H9 (cell line): ENCODE results near the gene RUNX1. TPM values are rescaled to one million over a fixed set of nuclear protein-coding genes. Genes with fewer than 3 reads are reported as not detected.

Experiments used
- DNase-seq: peaks from one replicate; pipeline ENCODE4 v3.0.0-alpha.2; 2017
- H2AFZ ChIP-seq: one replicate; pipeline ENCODE4 v1.6.1; 2013; ENCODE audit warnings: mild to moderate bottlenecking, low read length, control low read depth, moderate library complexity
- H2AK5ac ChIP-seq: 2 replicates; pipeline ENCODE4 v1.6.1; 2013; ENCODE audit warnings: low read length, control low read depth, mixed read lengths; ENCODE audit not compliant: insufficient read length
- H2BK120ac ChIP-seq: one replicate; pipeline ENCODE4 v1.6.1; 2013; ENCODE audit warnings: low read depth, mild to moderate bottlenecking, low read length, control low read depth, inconsistent platforms; ENCODE audit not compliant: poor library complexity, severe bottlenecking
- H2BK12ac ChIP-seq: 2 replicates; pipeline ENCODE4 v1.6.1; 2013; ENCODE audit warnings: low read length, control low read depth, mixed read lengths, low read depth; ENCODE audit not compliant: insufficient read length
- H2BK15ac ChIP-seq: 2 replicates; pipeline ENCODE4 v1.6.1; 2013; ENCODE audit warnings: low read depth, low read length, control low read depth
- H2BK20ac ChIP-seq: one replicate; pipeline ENCODE4 v1.6.1; 2013; ENCODE audit warnings: low read depth, mild to moderate bottlenecking, low read length, control low read depth, inconsistent platforms; ENCODE audit not compliant: poor library complexity, severe bottlenecking
- H2BK5ac ChIP-seq: 2 replicates; pipeline ENCODE4 v1.6.1; 2013; ENCODE audit warnings: low read length, control low read depth, mixed read lengths; ENCODE audit not compliant: insufficient read length
- H3K14ac ChIP-seq: 2 replicates; pipeline ENCODE4 v1.6.1; 2013; ENCODE audit warnings: low read length, control low read depth; ENCODE audit not compliant: insufficient read depth
- H3K18ac ChIP-seq: 2 replicates; pipeline ENCODE4 v1.6.1; 2013; ENCODE audit warnings: low read depth, mild to moderate bottlenecking, mixed read lengths, low read length, control low read depth; ENCODE audit not compliant: insufficient read length
- H3K23ac ChIP-seq: 2 replicates; pipeline ENCODE4 v1.6.1; 2013; ENCODE audit warnings: low read length, control low read depth, mixed read lengths, low read depth; ENCODE audit not compliant: insufficient read length
- H3K23me2 ChIP-seq: 2 replicates; pipeline ENCODE4 v1.6.1; 2013; ENCODE audit warnings: low read depth, mild to moderate bottlenecking, mixed read lengths, low read length, control low read depth; ENCODE audit not compliant: insufficient read length, poor library complexity, severe bottlenecking
- H3K27ac ChIP-seq: 2 replicates; pipeline ENCODE4 v1.5.1; 2013; ENCODE audit warnings: low read length, control low read depth, mixed read lengths, low read depth; ENCODE audit not compliant: insufficient read length
- H3K27me3 ChIP-seq: 2 replicates; pipeline ENCODE4 v1.6.1; 2013; ENCODE audit warnings: low read length, control low read depth, inconsistent platforms; ENCODE audit not compliant: insufficient read depth
- H3K4ac ChIP-seq: 2 replicates; pipeline ENCODE4 v1.6.1; 2013; ENCODE audit warnings: low read depth, mild to moderate bottlenecking, control low read depth, inconsistent platforms, low read length, moderate library complexity
- H3K4me1 ChIP-seq: 2 replicates; pipeline ENCODE4 v1.6.1; 2013; ENCODE audit warnings: low read length, control low read depth, inconsistent platforms; ENCODE audit not compliant: insufficient read depth
- H3K4me2 ChIP-seq: 2 replicates; pipeline ENCODE4 v1.6.1; 2013; ENCODE audit warnings: low read length, control low read depth, mixed read lengths; ENCODE audit not compliant: insufficient read length, insufficient read depth
- H3K56ac ChIP-seq: 2 replicates; pipeline ENCODE4 v1.6.1; 2013; ENCODE audit warnings: low read depth, mild to moderate bottlenecking, mixed read lengths, low read length, control low read depth; ENCODE audit not compliant: insufficient read length
- H3K79me1 ChIP-seq: 2 replicates; pipeline ENCODE4 v1.6.1; 2013; ENCODE audit warnings: low read depth, mild to moderate bottlenecking, moderate library complexity, low read length, control low read depth, inconsistent platforms; ENCODE audit not compliant: insufficient read depth, poor library complexity, severe bottlenecking
- H3K79me2 ChIP-seq: 2 replicates; pipeline ENCODE4 v1.6.1; 2013; ENCODE audit warnings: low read length, control low read depth, inconsistent platforms; ENCODE audit not compliant: insufficient read depth
- H3K9ac ChIP-seq: 2 replicates; pipeline ENCODE4 v1.6.1; 2013; ENCODE audit warnings: low read length, control low read depth, mixed read lengths; ENCODE audit not compliant: insufficient read length; ENCODE audit errors: extremely low read depth
- H3K9me3 ChIP-seq: one replicate; pipeline ENCODE4 v1.6.1; 2013; ENCODE audit warnings: low read depth, low read length, inconsistent platforms; ENCODE audit not compliant: control insufficient read depth
- H3T11ph ChIP-seq: one replicate; pipeline ENCODE4 v1.6.1; 2013; ENCODE audit warnings: mild to moderate bottlenecking, low read length, control low read depth, inconsistent platforms
- H4K20me1 ChIP-seq: one replicate; pipeline ENCODE4 v1.6.1; 2013; ENCODE audit not compliant: control insufficient read depth, insufficient read length, insufficient read depth
- H4K5ac ChIP-seq: 2 replicates; pipeline ENCODE4 v1.6.1; 2013; ENCODE audit warnings: low read depth, mild to moderate bottlenecking, mixed read lengths, low read length, control low read depth; ENCODE audit not compliant: insufficient read length
- H4K8ac ChIP-seq: replicated peaks from 2 replicates; pipeline ENCODE4 v1.6.1; 2013; ENCODE audit warnings: low read length, control low read depth, mixed read lengths, low read depth; ENCODE audit not compliant: insufficient read length
- H4K91ac ChIP-seq: 2 replicates; pipeline ENCODE4 v1.6.1; 2013; ENCODE audit warnings: low read depth, mild to moderate bottlenecking, moderate library complexity, mixed read lengths, low read length, control low read depth; ENCODE audit not compliant: insufficient read length
- H3K27ac Mint-ChIP-seq, 3 experiments: 2 replicates in 2 of 3; 3 replicates in 1 of 3; pipeline ENCODE4 v1.8.0; 2020 to 2021; ENCODE audit warnings: mixed read lengths in 3 of 3, mild to moderate bottlenecking in 1 of 3, moderate library complexity in 1 of 3
- H3K27me3 Mint-ChIP-seq: 2 replicates; pipeline ENCODE4 v1.8.0; 2021; ENCODE audit warnings: low read depth, mild to moderate bottlenecking, moderate library complexity, mixed read lengths
- H3K36me3 Mint-ChIP-seq, 3 experiments: 2 replicates in 2 of 3; 3 replicates in 1 of 3; pipeline ENCODE4 v1.8.0; 2020 to 2021; ENCODE audit warnings: low read depth in 3 of 3, mixed read lengths in 3 of 3; ENCODE audit not compliant: insufficient read depth in 1 of 3
- H3K4me1 Mint-ChIP-seq, 2 experiments: 2 replicates each; pipeline ENCODE4 v1.8.0; 2020; ENCODE audit warnings: mixed read lengths in 2 of 2
- H3K4me3 Mint-ChIP-seq, 2 experiments: 2 replicates in 1 of 2; 3 replicates in 1 of 2; pipeline ENCODE4 v1.8.0; 2020 to 2021; ENCODE audit warnings: mild to moderate bottlenecking in 2 of 2, mixed read lengths in 2 of 2, moderate library complexity in 1 of 2
- H3K9me3 Mint-ChIP-seq, 2 experiments: 2 replicates in 1 of 2; 3 replicates in 1 of 2; pipeline ENCODE4 v1.8.0; 2020; ENCODE audit warnings: mild to moderate bottlenecking in 2 of 2, mixed read lengths in 2 of 2, moderate library complexity in 1 of 2
- WGBS: extraction: QIAGEN DNeasy Blood & Tissue Kit; methylation state at CpG from one replicate; pipeline ENCODE4 v1.1.7; 2013; ENCODE audit warnings: missing lambda C conversion rate, low lambda C conversion rate, mixed read lengths; ENCODE audit not compliant: insufficient read length; ENCODE audit errors: extremely low coverage; 5-methylcytosine and 5-hydroxymethylcytosine counted together
- total RNA-seq: library from RNA; stranded (reverse); gene quantifications from 2 replicates; pipeline ENCODE4 v1.2.1, GENCODE V29; 2021
- TF ChIP-seq, protein P1 (sequence below): fragments of 200-600 bp; sonication (generic); conservative IDR thresholded peaks from 3 replicates; pipeline ENCODE4 v1.8.0; 2021; ENCODE audit warnings: antibody characterized with exemption, mild to moderate bottlenecking

The RUNX1 gene
- total RNA-seq, 1 experiment from 2014 or later: 0.72 TPM

DNA sequence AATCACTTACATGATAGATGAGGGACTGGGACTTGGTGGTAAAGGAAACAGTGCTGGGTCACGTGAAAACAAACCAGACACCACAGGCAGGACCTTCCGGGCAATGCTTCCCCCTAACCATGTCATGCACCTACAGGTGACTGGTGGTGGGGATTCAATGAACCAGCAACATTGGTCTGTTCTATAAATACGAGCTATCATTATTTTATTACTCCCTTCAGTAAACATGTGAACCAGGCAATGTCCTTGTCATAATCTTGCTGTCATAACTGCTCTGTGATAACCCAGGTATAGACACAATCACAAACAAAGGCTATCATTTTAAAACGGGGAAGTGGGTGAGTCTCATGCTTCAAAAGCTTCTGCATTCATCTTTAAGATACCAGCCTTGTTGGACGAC, 226.9 kb downstream of the RUNX1 start:
- no peaks in the 10 kb centered on the region for H3K9me3 ChIP-seq
- no CpG with 5 or more reads among the region's 5 CpGs for WGBS

More for the DNA sequence above, 226.9 kb downstream of the RUNX1 start:
- Histone ChIP-seq H2AFZ (no peak overlapping the region), H2AK5ac (no peak overlapping the region), H2BK20ac (no peak overlapping the region), H2BK5ac (no peak overlapping the region), H3K56ac (no peak overlapping the region), H3K18ac (no peak overlapping the region), H3K23me2 (no peaks in the 10 kb centered on the region), H3K9ac (no peak overlapping the region), H3K23ac (no peak overlapping the region), H4K5ac (no peak overlapping the region), H3K27ac (no peak overlapping the region), H3K4me1 (no peaks in the 10 kb centered on the region), H4K20me1 (no peaks in the 10 kb centered on the region), H4K91ac (no peak overlapping the region), H3K4me2 (no peak overlapping the region), H2BK15ac (no peak overlapping the region), H3K79me2 (no peaks in the 10 kb centered on the region), H3T11ph (no peak overlapping the region), H2BK12ac (no peak overlapping the region), H3K14ac (no peak overlapping the region), H3K4ac (no peak overlapping the region), H3K27me3 (no peaks in the 10 kb centered on the region), H3K79me1 (no peaks in the 10 kb centered on the region), H4K8ac (no peak overlapping the region), H2BK120ac (no peak overlapping the region)
- Mint-ChIP-seq H3K27me3 (peaks cover 9% of the 10 kb centered on the region; the same call in 1 of the 2 replicates), H3K27ac (no peak overlapping the region), H3K9me3 (peaks cover 16 to 24% of the 10 kb centered on the region in 2 experiments), H3K4me1 (peaks cover 28 to 36% of the 10 kb centered on the region in 2 experiments), H3K4me3 (no peak overlapping the region), H3K36me3 (peaks cover 0 to 20% (median 7%) of the 10 kb centered on the region in 3 experiments; a peak in 4 of 7 replicates)
- TF ChIP-seq, protein P1, sequence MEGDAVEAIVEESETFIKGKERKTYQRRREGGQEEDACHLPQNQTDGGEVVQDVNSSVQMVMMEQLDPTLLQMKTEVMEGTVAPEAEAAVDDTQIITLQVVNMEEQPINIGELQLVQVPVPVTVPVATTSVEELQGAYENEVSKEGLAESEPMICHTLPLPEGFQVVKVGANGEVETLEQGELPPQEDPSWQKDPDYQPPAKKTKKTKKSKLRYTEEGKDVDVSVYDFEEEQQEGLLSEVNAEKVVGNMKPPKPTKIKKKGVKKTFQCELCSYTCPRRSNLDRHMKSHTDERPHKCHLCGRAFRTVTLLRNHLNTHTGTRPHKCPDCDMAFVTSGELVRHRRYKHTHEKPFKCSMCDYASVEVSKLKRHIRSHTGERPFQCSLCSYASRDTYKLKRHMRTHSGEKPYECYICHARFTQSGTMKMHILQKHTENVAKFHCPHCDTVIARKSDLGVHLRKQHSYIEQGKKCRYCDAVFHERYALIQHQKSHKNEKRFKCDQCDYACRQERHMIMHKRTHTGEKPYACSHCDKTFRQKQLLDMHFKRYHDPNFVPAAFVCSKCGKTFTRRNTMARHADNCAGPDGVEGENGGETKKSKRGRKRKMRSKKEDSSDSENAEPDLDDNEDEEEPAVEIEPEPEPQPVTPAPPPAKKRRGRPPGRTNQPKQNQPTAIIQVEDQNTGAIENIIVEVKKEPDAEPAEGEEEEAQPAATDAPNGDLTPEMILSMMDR: no peak
- DNase-seq: no peak
